WTC11 (cell line): Measurements from ENCODE around the gene CRELD2.
A peak's percentile ranks its signal among the peaks of the same experiment; 100 is the strongest.

Experiments used
- CTCF ChIP-seq: fragments of 200-600 bp; IDR thresholded peaks from 2 replicates; pipeline ENCODE4 v1.8.0; 2022; ENCODE audit warnings: antibody characterized with exemption
- E2F1 ChIP-seq: sonication (generic); formaldehyde crosslinking; IDR thresholded peaks from 2 replicates; pipeline ENCODE4 v1.8.0; 2022; ENCODE audit warnings: mild to moderate bottlenecking, missing genetic modification reagents
- GTF2I ChIP-seq: fragments of 250-450 bp; sonication (Bioruptor Pico); conservative IDR thresholded peaks from 2 replicates; pipeline ENCODE4 v1.4.0; 2021; ENCODE audit warnings: mild to moderate bottlenecking
- JUN ChIP-seq: sonication (generic); formaldehyde crosslinking; IDR thresholded peaks from 2 replicates; pipeline ENCODE4 v1.8.0; 2023; ENCODE audit warnings: mild to moderate bottlenecking, missing genetic modification reagents
- KAT7 ChIP-seq: sonication (generic); formaldehyde crosslinking; IDR thresholded peaks from 2 replicates; pipeline ENCODE4 v1.8.1; 2023; ENCODE audit warnings: missing genetic modification reagents, mild to moderate bottlenecking, borderline replicate concordance
- NR2C2 ChIP-seq: sonication (generic); formaldehyde crosslinking; IDR thresholded peaks from 2 replicates; pipeline ENCODE4 v1.8.0; 2022; ENCODE audit warnings: mild to moderate bottlenecking, missing genetic modification reagents
- ZNF416 ChIP-seq: fragments of 250-450 bp; sonication (Bioruptor Pico); IDR thresholded peaks from 2 replicates; pipeline ENCODE4 v1.9.0; 2021; ENCODE audit warnings: mild to moderate bottlenecking, inconsistent platforms
- ZNF512 ChIP-seq: sonication (generic); formaldehyde crosslinking; IDR thresholded peaks from 2 replicates; pipeline ENCODE4 v1.8.1; 2022; ENCODE audit warnings: missing genetic modification reagents, borderline replicate concordance

GRCh38 chr22:49970528-49971231 lies 52.2 kb downstream of the CRELD2 start:
- no peak for TF ChIP-seq CTCF
- TF ChIP-seq KAT7 (CRISPR knock-in tag), result no peak
- no peak for TF ChIP-seq NR2C2
- TF ChIP-seq E2F1 (CRISPR knock-in tag), result no peak
- no peak for TF ChIP-seq ZNF512
- no peak for TF ChIP-seq GTF2I (CRISPR knock-in tag)
- TF ChIP-seq ZNF416 (CRISPR knock-in tag), result no peak
- peak; percentile 29; the same call in 1 of the 2 replicates for TF ChIP-seq JUN (CRISPR knock-in tag)
